HG03108 (cell line): Measurements from ENCODE around the gene C16orf87.
"Not testable (repeated sequence)": the region's sequence is repeated elsewhere in the genome, so short reads cannot be mapped to it uniquely, and the experiment has no call there.

Experiments
- ATAC-seq: cut with Tn5 transposase; IDR thresholded peaks from one replicate; pipeline ENCODE4 v1.9.1; 2021; ENCODE audit warnings: moderate library complexity; ENCODE audit not compliant: unreplicated experiment

C16orf87 gene, protein sequence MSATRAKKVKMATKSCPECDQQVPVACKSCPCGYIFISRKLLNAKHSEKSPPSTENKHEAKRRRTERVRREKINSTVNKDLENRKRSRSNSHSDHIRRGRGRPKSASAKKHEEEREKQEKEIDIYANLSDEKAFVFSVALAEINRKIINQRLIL

DNA sequence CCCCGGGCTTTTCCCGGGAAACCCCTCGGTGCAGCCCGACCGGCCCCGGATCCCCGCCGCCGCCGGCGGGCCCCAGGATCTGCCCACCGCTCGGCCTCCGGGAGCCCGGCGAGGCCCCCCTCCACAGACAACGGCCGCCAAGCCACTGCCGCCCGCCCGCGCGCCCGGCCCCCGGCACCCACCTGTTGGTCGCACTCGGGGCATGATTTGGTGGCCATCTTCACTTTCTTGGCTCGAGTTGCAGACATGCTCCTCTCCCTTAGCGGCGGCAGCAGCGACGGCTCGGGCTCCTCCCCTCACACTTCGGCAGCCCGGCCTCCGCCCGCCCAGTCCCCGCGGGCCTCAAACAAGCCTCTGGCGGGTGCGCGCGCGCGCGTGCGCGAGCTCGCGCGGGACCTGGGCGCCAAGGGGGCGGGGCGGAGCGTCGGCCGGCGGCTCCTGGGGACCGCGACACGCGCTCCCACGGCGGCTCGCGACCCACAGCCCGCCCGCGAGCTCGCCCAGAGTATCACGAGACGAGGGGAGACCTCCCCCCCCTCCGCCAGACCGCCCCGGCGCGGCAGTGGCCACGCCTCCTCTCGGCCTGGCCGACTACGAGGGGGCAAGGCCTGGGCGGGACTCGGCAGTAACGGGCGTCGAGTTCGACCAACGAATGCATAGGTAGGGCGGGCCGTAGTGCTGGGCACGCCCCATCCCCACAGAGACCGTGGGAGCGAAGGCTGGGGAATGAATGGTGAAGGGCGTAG, at the start of gene C16orf87:
C16orf87 (minus strand) TSS at position 279 of the 746 bp plus-strand sequence; CDS start at position 248, 31 bp downstream.
- peak; percentile 94 for ATAC-seq

DNA sequence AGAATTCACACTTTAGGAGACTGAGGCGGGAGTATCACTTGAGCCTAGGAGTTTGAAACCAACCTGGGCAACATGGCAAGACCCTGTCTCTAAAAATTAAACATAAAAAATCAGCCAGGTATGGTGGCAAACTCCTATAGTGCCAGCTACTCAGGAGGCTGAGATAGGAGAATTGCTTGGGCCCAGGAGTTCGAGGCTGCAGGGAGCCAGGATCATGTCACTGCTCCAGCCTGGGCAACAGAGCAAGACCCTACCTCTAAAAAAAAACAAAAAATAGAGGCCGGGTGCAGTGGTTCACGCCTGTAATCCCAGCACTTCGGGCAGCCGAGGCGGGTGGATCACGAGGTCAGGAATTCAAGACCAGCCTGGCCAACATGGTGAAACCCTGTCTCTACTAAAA, 44.3 kb upstream of the C16orf87 start:
- ATAC-seq, result no peak

DNA sequence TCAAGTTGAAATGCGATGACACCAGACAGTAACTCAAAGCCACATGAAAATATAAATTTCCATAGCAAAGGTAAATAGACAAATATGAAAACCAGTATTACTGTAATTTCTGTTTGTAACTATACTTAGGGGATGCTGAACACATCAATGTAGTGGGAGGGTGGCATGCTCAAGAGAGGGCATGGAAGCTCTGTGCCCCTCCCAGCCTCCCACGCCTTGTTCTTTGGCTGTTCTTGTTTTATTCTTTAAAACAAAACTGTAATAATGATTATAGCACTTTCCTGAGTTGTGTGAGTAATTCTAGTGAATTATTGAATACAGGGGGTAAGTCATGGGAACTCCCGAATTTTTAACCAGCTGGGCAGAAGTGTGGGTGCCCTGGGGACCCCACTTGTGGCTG, 42.2 kb upstream of the C16orf87 start:
- ATAC-seq, result no peak

DNA sequence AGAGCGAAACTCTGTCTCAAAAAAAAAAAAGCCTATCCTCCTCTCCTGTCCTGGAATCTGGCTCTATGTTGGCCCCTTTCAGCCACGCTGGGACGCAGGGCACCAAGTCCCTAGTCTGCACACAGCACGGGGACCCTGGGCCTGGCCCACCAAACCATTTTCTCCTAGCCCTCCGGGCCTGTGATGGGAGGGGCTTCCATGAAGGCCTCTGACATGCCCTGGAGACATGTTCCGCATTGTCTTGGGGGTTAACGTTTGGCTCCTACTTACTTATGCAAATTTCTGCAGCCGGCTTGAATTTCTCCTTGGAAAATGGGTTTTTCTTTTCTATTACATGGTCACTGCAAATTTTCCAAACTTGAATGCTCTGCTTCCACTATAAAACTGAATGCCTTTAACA, 40.6 kb upstream of the C16orf87 start:
- ATAC-seq, result no peak

DNA sequence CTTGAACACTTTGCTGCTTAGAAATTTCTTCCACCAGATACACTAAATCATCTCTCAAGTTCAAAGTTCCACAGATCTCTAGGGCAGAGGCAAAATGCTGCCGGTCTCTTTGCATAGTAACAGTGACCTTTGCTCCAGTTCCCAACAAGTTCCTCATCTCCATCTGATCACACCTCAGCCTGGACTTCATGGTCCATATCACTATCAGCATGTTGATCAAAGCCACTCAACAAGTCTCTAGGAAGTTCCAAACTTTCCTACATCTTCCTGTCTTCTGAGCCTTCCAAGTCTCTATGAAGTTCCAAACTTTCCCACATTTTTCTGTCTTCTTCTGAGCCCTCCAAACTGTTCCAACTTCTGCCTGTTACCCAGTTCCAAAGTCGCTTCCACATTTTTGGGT, 37.9 kb upstream of the C16orf87 start:
- not testable (repeated sequence) for ATAC-seq

DNA sequence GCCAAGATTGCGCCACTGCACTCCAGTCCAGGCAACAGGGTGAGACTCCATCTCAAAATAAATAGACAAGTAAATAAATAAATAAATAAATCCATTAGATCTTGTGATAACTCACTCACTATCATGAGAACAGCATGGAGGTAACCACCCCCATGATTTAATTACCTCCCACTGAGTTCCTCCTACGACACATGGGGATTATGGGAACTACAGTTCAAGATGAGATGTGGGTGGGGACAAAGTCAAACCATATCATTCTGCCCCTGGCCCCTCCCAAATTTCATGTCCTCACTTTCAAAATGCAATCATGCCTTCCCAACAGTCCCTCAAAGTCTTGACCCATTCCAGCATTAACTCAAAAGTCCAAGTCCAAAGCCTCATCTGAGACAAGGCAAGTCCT, 36.5 kb upstream of the C16orf87 start:
- not testable (repeated sequence) for ATAC-seq

DNA sequence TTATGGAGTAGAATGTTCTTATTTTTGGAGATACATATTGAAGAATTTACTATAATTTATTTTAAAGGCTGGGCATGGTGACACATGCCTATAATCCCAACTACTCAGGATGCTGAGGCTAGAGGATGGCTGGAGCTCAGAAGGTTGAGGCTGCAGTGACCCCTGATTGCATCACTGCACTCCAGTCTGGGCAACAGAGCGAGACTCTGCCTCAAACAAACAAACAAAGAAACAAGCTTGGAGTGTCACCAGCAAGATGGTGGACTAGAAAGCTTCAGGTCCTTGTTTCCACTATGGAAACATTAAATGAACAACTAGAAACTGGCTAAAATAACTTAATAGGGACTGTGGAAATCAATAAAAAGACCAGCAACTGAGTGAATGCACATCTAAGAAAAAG, 35.3 kb upstream of the C16orf87 start:
- ATAC-seq, result no peak

DNA sequence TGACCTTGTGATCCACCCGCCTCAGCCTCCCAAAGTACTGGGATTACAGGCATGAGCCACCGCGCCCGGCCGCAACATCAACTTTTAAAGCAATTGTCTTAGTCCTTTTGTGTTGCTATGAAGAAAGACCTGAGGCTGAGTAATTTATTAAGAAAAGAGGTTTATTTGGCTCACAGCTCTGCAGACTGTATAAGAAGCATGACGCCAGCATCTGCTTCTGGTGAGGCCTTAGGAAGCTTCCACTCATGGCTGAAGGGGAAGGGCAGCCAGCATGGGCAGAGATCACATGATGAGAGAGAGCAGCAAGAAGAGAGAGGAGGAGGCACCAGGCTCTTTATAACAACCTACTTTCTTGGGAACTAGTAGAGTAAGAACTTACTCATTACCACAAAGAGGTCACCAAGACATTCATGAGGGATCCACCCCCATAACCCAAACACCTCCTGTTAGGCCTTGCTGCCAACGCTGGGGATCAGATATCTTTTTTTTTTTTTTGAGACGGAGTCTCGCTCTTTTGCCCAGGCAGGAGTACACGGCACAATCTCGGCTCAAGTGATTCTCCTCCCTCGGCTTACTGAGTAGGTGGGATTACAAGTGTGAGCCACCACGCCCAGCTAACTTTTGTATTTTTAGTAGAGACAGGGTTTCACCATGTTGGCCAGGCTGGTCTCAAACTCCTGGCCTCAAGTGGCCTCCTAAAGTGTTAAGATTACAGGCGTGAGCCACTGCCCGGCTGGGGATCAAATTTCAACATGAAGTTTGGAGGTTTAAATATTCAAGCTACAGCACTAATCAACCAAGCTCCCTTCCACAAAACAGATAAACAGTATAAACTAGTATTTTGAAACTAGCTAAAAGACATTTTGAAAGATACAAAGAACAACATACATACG, 31.8 kb upstream of the C16orf87 start:
- ATAC-seq, result no peak

DNA sequence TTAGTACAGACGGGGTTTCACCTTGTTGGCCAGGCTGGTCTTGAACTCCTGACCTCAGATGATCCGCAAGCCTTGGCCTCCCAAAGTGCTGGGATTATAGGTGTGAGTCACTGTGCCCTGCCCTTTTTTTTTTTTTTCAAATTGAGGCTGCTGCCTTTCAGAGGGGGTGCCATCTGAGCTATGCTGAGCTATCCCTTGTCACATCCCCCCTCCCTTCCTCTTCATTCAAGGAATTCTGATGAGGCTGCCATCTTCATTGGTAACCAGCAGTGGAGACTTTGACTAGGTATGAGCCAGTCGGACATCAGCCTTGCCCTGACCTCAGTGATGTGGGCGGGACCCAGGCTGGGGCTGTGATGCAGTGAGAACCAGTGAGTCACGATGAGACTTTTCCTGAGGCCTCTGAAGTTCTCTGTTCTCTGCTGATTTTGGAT, 28.8 kb upstream of the C16orf87 start:
- ATAC-seq, result no peak

DNA sequence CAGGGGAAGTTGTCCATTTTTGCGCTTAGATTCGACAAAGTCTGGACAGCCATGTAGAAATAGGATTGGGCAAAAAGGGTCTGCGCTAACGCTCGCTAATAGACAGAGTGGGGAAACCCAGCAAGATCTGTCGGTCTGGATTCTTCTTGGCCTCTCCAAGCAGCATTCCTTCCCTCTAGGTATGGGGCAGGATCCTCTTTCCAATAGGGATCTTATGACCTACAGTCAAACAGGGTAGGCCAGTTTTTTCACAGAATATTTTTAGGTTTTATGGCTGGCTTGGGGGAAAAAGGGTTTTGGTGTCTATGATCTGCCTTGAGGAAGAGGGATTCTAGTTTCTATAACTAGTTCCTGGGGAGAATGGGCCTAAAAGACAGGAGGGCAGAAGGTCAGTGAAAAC, 27.2 kb upstream of the C16orf87 start:
- ATAC-seq, result no peak

DNA sequence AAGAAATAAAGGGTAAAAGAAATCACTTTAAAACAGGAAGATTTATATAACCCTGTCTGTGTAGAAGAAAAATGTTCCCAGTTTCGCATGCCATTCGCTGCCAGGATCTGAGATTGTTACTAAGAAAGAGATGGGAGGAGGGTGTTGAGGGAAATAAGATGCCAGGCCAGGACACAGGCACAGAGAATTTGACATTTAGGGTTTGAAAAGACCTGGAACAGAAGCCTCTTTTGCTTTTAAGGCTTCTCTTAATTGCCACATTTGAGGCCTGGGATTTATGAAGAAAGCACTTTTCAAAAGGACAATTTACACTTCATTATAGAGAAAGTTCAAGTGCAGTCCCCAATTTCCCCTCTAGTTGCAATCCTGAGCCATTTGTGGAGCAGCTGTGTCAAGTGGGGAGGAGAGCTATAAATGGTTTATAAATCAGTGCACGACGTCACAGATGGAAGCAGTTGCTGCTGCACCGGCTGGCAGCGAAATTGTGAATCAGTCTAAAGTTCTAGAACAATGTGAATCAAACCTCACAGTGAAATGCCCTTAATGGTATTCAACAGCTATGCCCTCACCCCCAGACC, 26.5 kb upstream of the C16orf87 start:
- no peak for ATAC-seq

DNA sequence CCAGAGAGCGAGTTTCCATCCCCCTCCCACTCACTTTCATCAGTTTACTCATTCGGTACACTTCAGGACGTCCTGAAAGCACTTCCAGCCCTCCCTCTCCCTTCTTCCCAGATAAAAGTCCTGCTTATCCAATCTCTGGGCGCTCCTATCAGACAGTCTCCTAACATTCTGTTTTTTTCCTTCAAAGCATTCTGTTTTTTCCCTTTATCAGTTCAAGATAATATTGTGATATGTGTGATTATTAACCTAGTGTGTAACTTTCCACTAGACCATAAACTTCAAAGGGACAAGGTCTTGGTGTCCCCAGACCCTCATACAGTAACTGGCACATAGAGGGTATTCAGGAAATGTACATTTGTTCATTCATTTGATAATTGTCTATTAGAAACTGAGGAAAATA, 24.4 kb upstream of the C16orf87 start:
- no peak for ATAC-seq

DNA sequence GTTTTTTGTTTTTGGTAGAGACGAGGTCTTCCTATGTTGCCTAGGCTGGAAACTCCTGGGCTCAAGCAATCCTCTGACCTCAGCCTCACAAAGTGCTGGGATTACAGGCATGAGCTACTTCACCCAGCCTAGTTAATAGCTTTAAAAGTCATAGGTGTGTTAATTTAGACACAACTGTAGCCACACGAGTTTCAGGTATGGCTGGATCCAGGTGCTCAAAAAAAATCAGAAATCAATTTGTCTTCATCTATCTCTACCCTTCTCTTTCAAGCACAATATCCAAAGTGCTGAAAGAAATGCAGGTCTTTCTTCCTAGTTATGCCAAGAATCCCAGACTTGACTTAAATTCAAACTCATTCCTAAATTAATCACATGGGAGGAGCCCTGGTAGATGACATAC, 23.9 kb upstream of the C16orf87 start:
- ATAC-seq, result no peak

DNA sequence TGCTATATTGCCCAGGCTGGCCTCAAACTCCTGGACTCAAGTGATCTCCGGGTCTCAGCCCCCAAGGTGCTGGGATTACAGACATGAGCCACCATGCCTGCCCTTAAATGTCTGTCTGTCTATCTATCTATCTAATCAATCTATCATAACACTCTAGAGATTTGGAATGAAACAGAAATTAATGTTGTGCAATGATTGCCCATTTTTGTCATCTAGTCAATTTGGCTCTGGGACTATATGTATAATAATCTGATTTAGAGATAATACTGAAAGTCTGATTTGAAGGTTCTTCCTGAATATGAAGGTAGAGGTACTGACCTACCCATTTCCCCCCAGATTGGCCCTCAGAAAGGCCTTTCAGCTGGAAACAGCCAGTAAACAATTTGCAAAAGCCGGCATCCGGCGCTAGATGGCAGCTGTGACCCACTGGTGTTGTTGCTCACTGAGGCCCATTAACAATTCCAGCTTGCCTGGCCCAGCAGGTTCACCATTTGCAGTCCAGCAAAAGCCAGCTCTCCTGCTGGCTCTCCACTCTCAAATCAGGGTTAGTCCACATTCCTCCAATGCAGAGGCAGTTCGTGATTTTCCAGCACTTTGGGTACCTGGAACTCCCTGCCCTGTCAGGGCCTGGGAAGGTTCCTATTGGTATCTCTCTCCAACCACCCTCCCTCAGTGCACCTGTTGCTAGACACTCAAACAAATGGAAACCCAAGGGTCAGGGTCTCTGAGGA, 22.9 kb upstream of the C16orf87 start:
- ATAC-seq, result peak; percentile 58

DNA sequence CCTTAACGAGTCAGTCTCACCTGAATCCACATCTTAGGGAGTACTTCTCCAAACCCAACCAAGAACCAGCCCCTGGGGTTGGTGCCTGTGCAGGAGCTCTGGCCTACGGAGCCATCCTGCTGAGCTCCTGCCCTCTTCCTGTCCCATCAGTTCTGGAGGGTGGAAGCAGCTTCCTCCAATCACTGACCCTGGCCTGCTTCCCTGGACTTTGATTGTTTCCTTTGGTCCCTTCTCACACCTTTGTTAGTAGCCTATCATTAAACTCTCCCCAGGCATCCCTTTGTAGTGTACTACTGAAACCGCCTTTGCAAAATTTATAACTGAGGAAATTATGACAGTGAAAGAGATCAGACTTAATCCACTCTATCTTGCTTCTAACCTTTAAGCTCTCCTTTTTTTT, 21.1 kb upstream of the C16orf87 start:
- no peak for ATAC-seq

DNA sequence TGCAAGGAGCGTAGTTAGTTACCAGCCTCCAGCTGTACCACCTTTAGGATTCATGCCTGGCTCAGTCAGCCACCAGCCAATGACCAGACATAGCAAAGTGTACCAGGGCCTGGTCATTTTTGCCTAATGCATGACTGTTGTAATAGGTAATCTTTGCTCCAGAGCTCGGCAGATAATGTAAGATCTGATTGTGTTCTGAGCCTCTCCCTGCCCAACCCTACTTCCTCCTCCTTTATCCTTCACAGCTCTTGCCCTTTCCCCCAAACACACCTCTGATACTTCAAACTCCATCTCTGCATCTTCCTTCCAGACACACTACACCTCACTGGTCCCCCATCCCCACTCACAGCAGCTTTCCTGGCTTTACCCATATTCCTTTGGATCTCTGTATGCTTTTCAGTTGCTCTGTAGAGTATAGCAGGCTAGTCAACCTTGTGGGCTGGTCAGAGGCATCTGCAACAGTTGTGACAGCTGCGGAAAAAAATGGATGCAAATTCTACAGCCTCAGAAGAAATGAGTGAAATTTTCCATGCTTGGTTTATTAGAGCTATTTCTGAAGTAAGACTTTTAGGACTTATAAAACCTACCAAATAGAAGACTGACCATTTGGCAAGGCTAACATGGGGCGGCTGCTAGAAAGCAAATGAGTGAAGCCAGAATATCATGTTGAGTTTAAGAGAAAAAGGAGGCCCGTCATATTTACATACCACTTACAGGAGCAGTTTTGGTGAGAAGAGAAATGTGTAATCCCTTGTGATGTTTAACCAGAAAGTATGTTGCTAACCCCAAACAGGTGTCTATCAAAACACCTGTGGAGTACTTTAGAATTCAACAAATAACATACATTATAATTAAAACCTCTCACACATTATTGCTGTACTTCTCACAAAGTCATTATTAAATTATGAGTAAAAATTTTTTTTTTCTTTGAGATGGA, 19.9 kb upstream of the C16orf87 start:
- no peak for ATAC-seq

DNA sequence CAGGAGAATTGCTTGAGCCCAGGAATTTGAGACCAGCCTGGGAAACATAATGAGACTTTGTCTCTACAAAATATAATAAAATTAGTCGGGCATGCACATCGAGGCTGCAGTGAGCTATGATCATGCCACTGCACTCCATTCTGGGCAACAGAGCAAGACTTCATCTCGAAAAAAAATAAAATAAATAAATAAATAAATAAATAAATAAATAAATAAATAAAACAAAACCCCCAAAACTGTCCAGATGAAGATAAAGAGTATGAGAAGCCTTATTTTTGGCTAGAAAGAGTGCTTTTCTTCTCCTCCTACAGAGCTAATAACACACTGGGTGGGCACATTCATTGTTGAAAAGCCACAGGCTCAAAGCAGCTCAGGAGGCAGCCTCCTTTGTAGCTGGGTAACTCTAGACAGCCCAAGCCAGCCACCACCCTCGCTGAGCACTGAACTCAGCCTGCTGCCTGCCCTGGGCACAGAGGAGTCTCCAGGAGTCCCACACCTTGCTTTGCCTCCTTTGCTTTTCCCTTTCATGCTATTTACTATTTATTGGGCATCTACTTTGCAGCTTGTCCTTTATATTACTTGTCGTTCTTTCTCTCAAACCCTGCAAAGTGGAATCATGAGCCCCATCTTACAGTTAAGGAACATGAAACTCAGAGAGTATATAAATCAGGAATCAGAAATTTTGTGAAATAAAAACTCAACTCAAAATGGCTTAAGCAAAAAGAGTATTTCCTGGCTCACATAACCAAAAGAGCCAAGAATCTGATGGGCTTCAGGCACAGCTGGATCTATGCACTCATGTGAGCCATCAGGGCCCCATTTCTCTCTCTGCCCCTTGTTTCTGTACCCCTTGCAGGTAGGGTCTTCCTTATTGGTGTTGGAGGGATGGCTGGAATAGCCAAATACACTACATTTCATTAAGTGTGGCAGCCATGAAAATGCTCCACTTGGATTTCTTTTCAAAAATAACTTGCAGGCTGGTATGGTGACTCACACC, 18.1 kb upstream of the C16orf87 start:
- no peak for ATAC-seq

DNA sequence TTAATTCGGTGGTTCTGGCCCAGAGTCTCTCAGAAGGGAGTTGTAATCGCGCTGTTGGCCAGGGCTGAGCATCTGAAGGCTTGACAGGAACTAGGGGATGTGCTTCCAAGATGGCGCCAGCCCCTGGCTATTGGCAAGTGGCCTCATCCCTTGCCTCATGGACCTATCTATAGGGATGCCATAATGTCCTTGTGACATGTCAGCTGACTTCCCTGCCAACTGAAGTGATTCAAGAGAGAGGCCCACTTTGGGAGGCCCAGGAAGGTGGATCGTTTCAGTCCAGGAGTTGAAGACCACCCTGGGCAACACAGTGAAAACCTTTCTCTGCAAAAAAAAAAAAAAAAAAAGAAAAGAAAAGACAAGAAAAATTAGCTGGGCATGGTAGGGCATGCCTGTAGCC, 15.0 kb upstream of the C16orf87 start:
- ATAC-seq, result no peak
